NB4 (cell line): ENCODE measurements around the gene P2RX7.

Source experiments
- POLR2A ChIP-seq: IDR thresholded peaks from 2 replicates; pipeline ENCODE4 v1.6.1; 2011; ENCODE audit warnings: mild to moderate bottlenecking; ENCODE audit not compliant: insufficient read length; ENCODE audit errors: extremely low read depth
- TF ChIP-seq, protein P1 (sequence below): IDR thresholded peaks from one replicate; pipeline ENCODE4 v1.5.1; 2012; ENCODE audit warnings: low read depth, low read length
- TF ChIP-seq, protein P2 (sequence below): IDR thresholded peaks from 2 replicates; pipeline ENCODE4 v1.6.1; 2011; ENCODE audit warnings: low read depth, low read length

GRCh38 chr12:121184984-121185889, 52.6 kb downstream of the P2RX7 start:
- TF ChIP-seq, protein P1, sequence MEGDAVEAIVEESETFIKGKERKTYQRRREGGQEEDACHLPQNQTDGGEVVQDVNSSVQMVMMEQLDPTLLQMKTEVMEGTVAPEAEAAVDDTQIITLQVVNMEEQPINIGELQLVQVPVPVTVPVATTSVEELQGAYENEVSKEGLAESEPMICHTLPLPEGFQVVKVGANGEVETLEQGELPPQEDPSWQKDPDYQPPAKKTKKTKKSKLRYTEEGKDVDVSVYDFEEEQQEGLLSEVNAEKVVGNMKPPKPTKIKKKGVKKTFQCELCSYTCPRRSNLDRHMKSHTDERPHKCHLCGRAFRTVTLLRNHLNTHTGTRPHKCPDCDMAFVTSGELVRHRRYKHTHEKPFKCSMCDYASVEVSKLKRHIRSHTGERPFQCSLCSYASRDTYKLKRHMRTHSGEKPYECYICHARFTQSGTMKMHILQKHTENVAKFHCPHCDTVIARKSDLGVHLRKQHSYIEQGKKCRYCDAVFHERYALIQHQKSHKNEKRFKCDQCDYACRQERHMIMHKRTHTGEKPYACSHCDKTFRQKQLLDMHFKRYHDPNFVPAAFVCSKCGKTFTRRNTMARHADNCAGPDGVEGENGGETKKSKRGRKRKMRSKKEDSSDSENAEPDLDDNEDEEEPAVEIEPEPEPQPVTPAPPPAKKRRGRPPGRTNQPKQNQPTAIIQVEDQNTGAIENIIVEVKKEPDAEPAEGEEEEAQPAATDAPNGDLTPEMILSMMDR = no peak
- no peak for TF ChIP-seq POLR2A
- TF ChIP-seq, protein P2, sequence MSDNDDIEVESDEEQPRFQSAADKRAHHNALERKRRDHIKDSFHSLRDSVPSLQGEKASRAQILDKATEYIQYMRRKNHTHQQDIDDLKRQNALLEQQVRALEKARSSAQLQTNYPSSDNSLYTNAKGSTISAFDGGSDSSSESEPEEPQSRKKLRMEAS = no peak
